Endothelial cell of umbilical vein (primary cell): ENCODE results near the gene CYFIP2.

ENCODE experiments used
- CTCF ChIP-seq, 2 donors: IDR thresholded peaks; 1 replicate in 1 of 2; 2 replicates in 1 of 2; pipeline ENCODE4 v1.5.1; 2011; ENCODE audit warnings: low read length in 2 of 2, mild to moderate bottlenecking in 2 of 2, moderate library complexity in 2 of 2, control low read depth in 1 of 2, inconsistent platforms in 1 of 2, low read depth in 1 of 2; ENCODE audit not compliant: insufficient read depth in 1 of 2; ENCODE audit errors: extremely low read depth in 1 of 2
- EZH2 ChIP-seq: IDR thresholded peaks from 2 replicates; pipeline ENCODE4 v1.6.1; 2012; ENCODE audit warnings: borderline replicate concordance, low read depth, mild to moderate bottlenecking, moderate library complexity, low read length, inconsistent platforms; ENCODE audit not compliant: severe bottlenecking
- GATA2 ChIP-seq: IDR thresholded peaks from 2 replicates; pipeline ENCODE4 v1.7.0; 2011; ENCODE audit warnings: low read depth, mild to moderate bottlenecking, moderate library complexity, mixed read lengths, low read length; ENCODE audit not compliant: insufficient read length, insufficient read depth
- JUN ChIP-seq: IDR thresholded peaks from 2 replicates; pipeline ENCODE4 v1.6.1; 2011; ENCODE audit warnings: borderline replicate concordance, low read depth; ENCODE audit not compliant: insufficient read length, insufficient read depth
- POLR2A ChIP-seq: IDR thresholded peaks from 2 replicates; pipeline ENCODE4 v1.6.1; 2012; ENCODE audit warnings: low read depth, mild to moderate bottlenecking, control low read depth, low read length
- POLR2AphosphoS5 ChIP-seq: IDR thresholded peaks from 2 replicates; pipeline ENCODE4 v1.6.1; 2012; ENCODE audit warnings: low read depth, mild to moderate bottlenecking, control low read depth, low read length, moderate library complexity; ENCODE audit not compliant: insufficient read depth
- TF ChIP-seq, protein P1 (sequence below): IDR thresholded peaks from 2 replicates; pipeline ENCODE4 v1.6.1; 2011; ENCODE audit not compliant: insufficient read depth, insufficient read length

- TF ChIP-seq EZH2 = no peak
- no peak for TF ChIP-seq CTCF (IDR thresholded peaks at IDR 0.05; ENCODE audit: extremely low read depth in 1 of 2, insufficient read depth in 1 of 2, low read depth in 1 of 2, low read length in 2 of 2)
- TF ChIP-seq POLR2AphosphoS5 = no peak
- TF ChIP-seq, protein P1, sequence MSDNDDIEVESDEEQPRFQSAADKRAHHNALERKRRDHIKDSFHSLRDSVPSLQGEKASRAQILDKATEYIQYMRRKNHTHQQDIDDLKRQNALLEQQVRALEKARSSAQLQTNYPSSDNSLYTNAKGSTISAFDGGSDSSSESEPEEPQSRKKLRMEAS = no peak
- no peak for TF ChIP-seq POLR2A
- no peak for TF ChIP-seq JUN
- no peak for TF ChIP-seq GATA2
Measured at GRCh38 chr5:157335534-157336422, 69.9 kb downstream of the CYFIP2 start.
